Fibroblast of skin of left biceps (primary cell): ENCODE data around the gene TNRC6C.
"Not testable (repeated sequence)": the region's sequence is repeated elsewhere in the genome, so short reads cannot be mapped to it uniquely, and the experiment has no call there.

ENCODE experiments used
- DNase-seq, 2 experiments: peaks; one replicate each; pipeline ENCODE4 v3.0.0-alpha.2; 2013; ENCODE audit warnings: low read depth in 2 of 2

Gene TNRC6C

DNA sequence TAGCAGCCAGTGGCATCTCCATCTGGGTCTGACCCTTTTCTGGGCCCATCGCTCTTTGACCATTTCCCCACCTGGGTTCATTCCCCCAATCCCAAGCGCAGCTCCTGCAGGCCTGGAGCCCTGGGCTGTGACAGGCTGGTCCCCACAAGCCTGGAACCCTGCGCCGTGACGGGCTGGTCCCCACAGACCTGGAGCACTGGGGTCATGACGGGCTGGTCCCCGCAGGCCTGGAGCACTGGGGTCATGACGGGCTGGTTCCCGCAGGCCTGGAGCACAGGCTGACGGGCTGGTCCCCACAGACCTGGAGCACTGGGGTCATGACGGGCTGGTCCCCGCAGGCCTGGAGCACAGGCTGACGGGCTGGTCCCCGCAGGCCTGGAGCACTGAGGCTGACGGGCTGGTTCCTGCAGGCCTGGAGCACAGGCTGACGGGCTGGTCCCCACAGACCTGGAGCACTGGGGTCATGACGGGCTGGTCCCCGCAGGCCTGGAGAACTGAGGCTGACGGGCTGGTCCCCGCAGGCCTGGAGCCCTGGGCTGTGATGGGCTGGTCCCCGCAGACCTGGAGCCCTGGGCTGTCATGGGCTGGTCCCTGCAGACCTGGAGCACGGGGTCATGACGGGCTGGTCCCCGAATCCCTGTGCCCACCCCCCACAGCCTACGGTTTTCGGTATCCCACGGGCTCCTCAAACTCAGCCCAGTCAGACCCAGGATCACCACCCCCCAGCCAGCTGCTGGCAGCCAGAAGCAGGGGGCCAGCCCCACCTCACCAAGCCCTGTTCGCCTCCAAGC is 153.4 kb downstream of the TNRC6C start:
- DNase-seq = no peak

- DNase-seq = no peak
These were observed 154.3 kb downstream of the TNRC6C start for GRCh38 chr17:78112518-78113471.

DNA sequence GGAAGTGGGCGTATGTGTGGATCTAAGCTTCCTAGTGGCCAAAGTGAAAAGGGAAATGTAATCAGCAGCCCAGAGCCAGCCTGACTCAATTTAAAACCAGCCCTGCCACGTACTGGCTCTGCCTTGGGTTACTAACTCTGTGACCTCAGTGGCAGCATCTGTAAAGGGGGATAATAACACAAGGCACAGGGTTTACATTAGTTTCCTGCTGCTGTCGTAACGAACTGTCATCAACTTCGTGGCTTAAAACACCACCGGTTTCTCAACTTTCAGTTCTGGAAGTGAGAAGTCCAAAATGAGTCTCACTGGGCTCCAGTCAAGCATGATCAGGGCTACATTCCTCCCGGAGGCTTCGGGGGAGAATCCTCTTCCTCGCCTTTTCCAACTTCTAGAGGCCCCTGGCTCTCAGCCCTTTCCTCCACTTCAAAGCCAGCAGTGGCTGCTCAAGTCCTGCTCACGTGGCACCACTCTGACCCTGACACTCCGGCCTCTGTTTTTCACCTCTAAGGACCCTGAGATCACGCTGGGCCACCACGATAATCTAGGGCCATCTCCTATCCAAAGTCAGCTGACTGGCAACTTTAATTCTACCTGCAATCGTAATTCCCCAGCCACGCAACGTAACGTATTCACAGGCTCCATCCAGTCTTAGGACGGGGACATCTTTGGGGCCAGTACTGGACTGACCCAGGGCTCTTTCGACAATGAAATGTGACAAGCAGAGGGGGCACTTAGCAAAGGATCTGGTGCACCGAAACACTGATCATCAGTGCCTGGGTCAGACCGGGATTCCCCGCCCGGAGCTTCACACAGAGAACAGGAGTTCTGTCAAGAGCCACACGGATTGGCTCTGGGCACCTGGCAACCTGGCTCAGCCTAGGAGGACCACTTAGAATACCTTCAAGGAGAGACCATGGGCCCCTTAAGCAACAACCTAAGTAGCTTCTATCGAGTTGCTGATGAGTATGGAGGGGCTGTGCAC is 155.6 kb downstream of the TNRC6C start:
- DNase-seq = no peak

DNA sequence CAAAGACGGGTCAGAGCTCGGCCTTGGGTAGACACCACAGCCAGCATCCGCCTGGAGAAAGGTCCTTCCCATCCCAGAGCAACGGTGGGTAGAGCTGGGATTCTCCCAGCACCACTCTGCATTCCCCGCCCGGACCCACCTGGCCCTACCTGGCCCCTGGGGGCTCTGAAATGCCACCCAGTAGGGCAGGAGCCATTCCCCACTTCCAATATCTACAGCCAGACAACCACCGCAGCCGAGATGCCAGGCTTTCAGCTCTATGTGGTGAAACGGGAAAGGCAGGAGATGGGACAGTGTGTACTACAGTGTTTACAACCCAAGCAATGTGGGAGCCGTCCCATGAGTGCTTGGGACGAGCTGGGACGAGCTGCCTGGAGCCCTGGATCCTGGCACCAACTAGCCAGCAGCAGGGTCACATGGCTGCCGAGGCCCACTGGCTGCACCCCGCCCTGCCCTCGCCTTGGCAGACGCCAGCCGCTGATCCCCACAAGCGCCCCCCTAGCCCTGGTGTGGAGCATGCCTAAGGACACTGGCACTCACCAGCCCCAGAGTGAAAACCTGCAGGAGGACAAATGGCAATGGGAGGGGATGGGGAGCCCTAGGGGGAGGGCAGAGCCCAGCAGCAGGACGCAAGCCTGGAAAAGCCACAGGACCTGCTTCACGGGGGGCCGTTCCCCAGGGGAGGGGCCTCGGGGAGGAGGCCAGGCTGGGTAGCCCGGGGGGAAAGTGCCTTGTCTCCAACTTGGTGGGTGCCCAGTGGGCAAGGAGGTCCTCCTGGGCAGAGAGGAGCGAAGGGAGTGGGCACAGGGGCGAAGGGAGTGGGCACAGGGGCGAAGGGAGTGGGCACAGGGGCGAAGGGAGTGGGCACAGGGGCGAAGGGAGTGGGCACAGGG is 156.6 kb downstream of the TNRC6C start:
- DNase-seq = no peak

DNA sequence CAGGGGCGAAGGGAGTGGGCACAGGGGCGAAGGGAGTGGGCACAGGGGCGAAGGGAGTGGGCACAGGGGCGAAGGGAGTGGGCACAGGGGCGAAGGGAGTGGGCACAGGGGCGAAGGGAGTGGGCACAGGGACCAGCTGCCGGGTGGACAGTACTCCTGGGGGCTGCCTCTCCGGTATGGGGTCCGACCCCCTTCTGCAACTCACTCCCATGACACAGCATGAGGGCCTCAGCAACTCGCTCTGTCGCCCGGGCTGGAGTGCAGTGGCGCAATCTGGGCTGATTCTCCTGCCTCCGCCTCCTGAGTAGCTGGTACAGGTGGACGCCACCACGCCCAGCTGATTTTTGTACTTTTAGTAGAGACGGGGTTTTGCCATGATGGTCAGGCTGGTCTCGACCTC is 157.3 kb downstream of the TNRC6C start:
- not testable (repeated sequence) for DNase-seq

GRCh38 chr17:78116411-78116810 is 157.9 kb downstream of the TNRC6C start:
- DNase-seq = no peak

- DNase-seq = no peak
These were observed 158.8 kb downstream of the TNRC6C start for GRCh38 chr17:78117027-78117981.

- no peak for DNase-seq
These were observed 160.3 kb downstream of the TNRC6C start for GRCh38 chr17:78118801-78119241.

- no peak for DNase-seq
These were observed 162.0 kb downstream of the TNRC6C start for GRCh38 chr17:78120537-78120936.

- DNase-seq = no peak
These were observed 162.7 kb downstream of the TNRC6C start for GRCh38 chr17:78120971-78121800.

DNA sequence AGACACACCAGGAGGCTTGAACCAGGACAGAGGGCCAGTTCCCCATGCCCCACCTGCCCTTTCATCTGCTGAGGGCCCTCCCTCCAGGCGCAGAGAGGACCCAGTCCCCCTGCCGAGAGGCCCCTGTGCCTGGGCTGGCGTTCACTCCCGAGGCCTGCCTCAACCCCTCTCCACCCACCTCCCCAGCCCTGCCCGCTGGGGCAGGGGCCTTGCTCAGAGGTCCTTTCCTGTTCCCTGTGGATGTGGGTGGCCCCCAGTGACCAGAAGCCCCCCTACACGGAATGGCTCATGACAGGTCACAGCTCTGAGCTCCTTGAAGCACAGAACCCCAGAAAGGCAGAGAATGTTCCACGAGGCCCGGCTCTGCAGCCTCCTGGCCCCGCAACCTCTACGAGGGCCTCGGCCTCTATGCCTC is 163.3 kb downstream of the TNRC6C start:
- no peak for DNase-seq

- DNase-seq = no peak
These were observed 163.9 kb downstream of the TNRC6C start for GRCh38 chr17:78122216-78122930.

DNA sequence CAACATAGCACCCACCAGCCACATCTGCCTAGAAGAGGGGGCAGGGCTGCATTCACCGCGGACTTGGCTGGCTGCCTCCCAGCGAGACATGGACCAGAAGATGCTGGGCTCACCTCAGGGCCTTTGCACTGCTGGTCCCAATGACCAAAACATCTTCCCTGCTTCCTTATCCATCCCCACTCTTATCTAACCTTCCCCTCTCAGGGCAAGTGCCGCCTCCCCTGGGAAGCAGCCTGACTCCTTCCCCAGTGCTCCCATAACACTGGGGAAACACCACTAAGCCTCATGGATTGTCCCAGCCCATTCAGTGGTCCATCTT is 164.4 kb downstream of the TNRC6C start:
- DNase-seq = no peak

- DNase-seq = no peak
These were observed 164.9 kb downstream of the TNRC6C start for GRCh38 chr17:78123258-78123929.

GRCh38 chr17:78124081-78124835 is 165.8 kb downstream of the TNRC6C start:
- no peak for DNase-seq

GRCh38 chr17:78124836-78125137 is 166.3 kb downstream of the TNRC6C start:
- no peak for DNase-seq
